Spleen (tissue), 11 donors: ENCODE measurements around the gene DPEP2NB. TPM values are rescaled to one million over a fixed set of nuclear protein-coding genes. Genes with fewer than 3 reads are reported as not detected.
A peak's percentile ranks its signal among the peaks of the same experiment; 100 is the strongest.
"Not testable (repeated sequence)": the region's sequence is repeated elsewhere in the genome, so short reads cannot be mapped to it uniquely, and the experiment has no call there.

Experiments used
- DNase-seq: peaks from one replicate; pipeline ENCODE4 v3.0.0-alpha.2; 2020
- H3K27ac ChIP-seq, 8 donors: fragments of 200-600 bp; sonication (generic) in 7 of 8; 1 replicate in 4 of 8; 2 replicates in 4 of 8; pipeline versions ENCODE4 v1.5.0 to v1.8.0; 2016 to 2021; ENCODE audit warnings: inconsistent platforms in 4 of 8, mild to moderate bottlenecking in 4 of 8, moderate library complexity in 1 of 8
- H3K27me3 ChIP-seq, 7 donors: fragments of 200-600 bp; sonication (generic) in 6 of 7; replicated peaks in 1 of 7; 1 replicate in 4 of 7; 2 replicates in 3 of 7; pipeline versions ENCODE4 v1.5.0 to v1.8.0; 2016 to 2021; ENCODE audit warnings: inconsistent platforms in 3 of 7, mild to moderate bottlenecking in 1 of 7
- H3K36me3 ChIP-seq, 6 donors: fragments of 200-600 bp; sonication (generic) in 5 of 6; 1 replicate in 4 of 6; 2 replicates in 2 of 6; pipeline versions ENCODE4 v1.5.0 to v1.8.0; 2016 to 2021; ENCODE audit warnings: inconsistent platforms in 2 of 6
- H3K4me1 ChIP-seq, 6 donors: fragments of 200-600 bp; sonication (generic) in 5 of 6; 1 replicate in 3 of 6; 2 replicates in 3 of 6; pipeline versions ENCODE4 v1.5.0 to v1.8.0; 2016 to 2021; ENCODE audit warnings: inconsistent platforms in 3 of 6
- H3K4me3 ChIP-seq, 8 donors: fragments of 200-600 bp; sonication (generic) in 7 of 8; 1 replicate in 4 of 8; 2 replicates in 4 of 8; pipeline versions ENCODE4 v1.5.0 to v1.8.0; 2016 to 2021; ENCODE audit warnings: inconsistent platforms in 4 of 8, mild to moderate bottlenecking in 4 of 8, moderate library complexity in 2 of 8
- H3K9me3 ChIP-seq, 8 donors: fragments of 200-600 bp; sonication (generic) in 7 of 8; 1 replicate in 4 of 8; 2 replicates in 4 of 8; pipeline versions ENCODE4 v1.5.0 to v1.8.0; 2016 to 2021; ENCODE audit warnings: inconsistent platforms in 4 of 8
- POLR2A ChIP-seq, 3 donors: fragments of 450-650 bp; IDR thresholded peaks; one replicate each; pipeline ENCODE4 v1.5.1; 2017; ENCODE audit warnings: antibody characterized with exemption in 3 of 3, mild to moderate bottlenecking in 1 of 3
- POLR2AphosphoS5 ChIP-seq, 3 donors: sonication (generic); formaldehyde crosslinking; IDR thresholded peaks; one replicate each; pipeline ENCODE4 v1.5.1; 2017; ENCODE audit warnings: antibody characterized with exemption in 3 of 3
- WGBS, 5 donors: extraction: QIAGEN DNeasy Blood & Tissue Kit in 3 of 5; methylation state at CpG; one replicate each; pipeline versions ENCODE4 v1.1.5 to v1.1.7; 2013 to 2018; 5-methylcytosine and 5-hydroxymethylcytosine counted together
- intact Hi-C: fragments of 100-400 bp; cut with DNase I; formaldehyde crosslinking; loops from one replicate; pipeline ENCODE4 v1.15.0; 2023; ENCODE audit warnings: low total_unique reads
- polyA plus RNA-seq, 3 donors: library from polyadenylated mRNA; stranded (reverse); fragments of 200-250 nt; gene quantifications; one replicate each; pipeline ENCODE4 v1.2.1, GENCODE V29; 2013
- total RNA-seq, 7 donors: library from RNA; depleted of rRNA in 3 of 7; stranded (reverse); fragments of >200 nt in 3 of 7; fragmentation: NEBNext Ultra II Directional in 4 of 7; extraction: Animal tissue kit (Norgen Biotek cat#: 25700) in 4 of 7; gene quantifications; one replicate each; pipeline versions ENCODE4 v1.1.0 to v1.2.1, GENCODE V29; 2016 to 2021
- TF ChIP-seq, protein P1 (sequence below), 11 experiments: fragments of 200-600 bp in 7 of 11; fragments of 450-650 bp in 4 of 11; sonication (generic) in 4 of 11; IDR thresholded peaks in 8 of 11; conservative IDR thresholded peaks in 3 of 11; 1 replicate in 7 of 11; 2 replicates in 4 of 11; pipeline versions ENCODE4 v1.4.0 to v1.8.0; 2016 to 2021; ENCODE audit warnings: antibody characterized with exemption in 11 of 11, inconsistent platforms in 4 of 11, mild to moderate bottlenecking in 1 of 11
- donor health status: healthy with polysubstance abuse.
- donor health status: DM: no; HTN: no; CAD: no; lungs with moderate emphysema.
- donor health status: DM: no; HTN: no; CAD: no.
- donor health status: Bipolar disorder and iron deficiency.
- donor health status: healthy.
- donor health status: DM: no; HTN: no; CAD: no.
- donor health status: DM: yes; HTN: yes; CAD: no.

DPEP2NB gene
- total and polyA plus RNA-seq, 10 donors: not detected

DNA sequence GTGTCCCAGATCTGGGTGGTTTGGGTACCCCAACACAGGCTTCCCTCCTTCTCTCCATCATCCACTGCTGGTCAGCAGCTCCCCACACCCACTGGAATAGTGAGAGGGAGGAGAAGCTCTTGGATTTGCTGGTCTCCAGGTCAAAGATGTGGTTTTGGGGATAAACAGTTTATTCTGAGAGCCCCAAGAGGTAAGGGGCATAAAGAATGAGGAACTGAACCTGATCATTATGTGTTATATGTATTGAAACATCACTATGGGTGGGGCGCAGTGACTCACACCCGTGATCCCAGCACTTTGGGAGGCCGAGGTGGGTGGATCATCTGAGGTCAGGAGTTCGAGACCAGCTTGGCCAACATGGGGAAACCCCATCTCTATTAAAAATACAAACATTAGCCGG lies 20.3 kb downstream of the DPEP2NB start:
- Histone ChIP-seq H3K27me3 (no peaks in the 10 kb centered on the region), H3K36me3 (peaks cover 0 to 18% (median 0%) of the 10 kb centered on the region in 6 donors), H3K27ac (peak overlapping the region; percentile 11 to 93 (median 60)), H3K4me3 (peak overlapping the region in 1 of 8 donors; percentile 2), H3K9me3 (no peaks in the 10 kb centered on the region), H3K4me1 (peaks cover 20 to 88% (median 68%) of the 10 kb centered on the region in 6 donors)
- intact Hi-C loops: no loop called here
- TF ChIP-seq, protein P1, sequence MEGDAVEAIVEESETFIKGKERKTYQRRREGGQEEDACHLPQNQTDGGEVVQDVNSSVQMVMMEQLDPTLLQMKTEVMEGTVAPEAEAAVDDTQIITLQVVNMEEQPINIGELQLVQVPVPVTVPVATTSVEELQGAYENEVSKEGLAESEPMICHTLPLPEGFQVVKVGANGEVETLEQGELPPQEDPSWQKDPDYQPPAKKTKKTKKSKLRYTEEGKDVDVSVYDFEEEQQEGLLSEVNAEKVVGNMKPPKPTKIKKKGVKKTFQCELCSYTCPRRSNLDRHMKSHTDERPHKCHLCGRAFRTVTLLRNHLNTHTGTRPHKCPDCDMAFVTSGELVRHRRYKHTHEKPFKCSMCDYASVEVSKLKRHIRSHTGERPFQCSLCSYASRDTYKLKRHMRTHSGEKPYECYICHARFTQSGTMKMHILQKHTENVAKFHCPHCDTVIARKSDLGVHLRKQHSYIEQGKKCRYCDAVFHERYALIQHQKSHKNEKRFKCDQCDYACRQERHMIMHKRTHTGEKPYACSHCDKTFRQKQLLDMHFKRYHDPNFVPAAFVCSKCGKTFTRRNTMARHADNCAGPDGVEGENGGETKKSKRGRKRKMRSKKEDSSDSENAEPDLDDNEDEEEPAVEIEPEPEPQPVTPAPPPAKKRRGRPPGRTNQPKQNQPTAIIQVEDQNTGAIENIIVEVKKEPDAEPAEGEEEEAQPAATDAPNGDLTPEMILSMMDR (IDR thresholded peaks at IDR 0.05 in 8 of 11, conservative IDR thresholded peaks at IDR 0.05 in 3 of 11): no peak
- TF ChIP-seq POLR2AphosphoS5 (IDR thresholded peaks at IDR 0.05): no peak
- no peak for TF ChIP-seq POLR2A (IDR thresholded peaks at IDR 0.05)
- no peak for DNase-seq
- 40 to 65% (median 59%) methylated on average over 5 of the region's 5 CpGs for WGBS, 5 donors

DNA sequence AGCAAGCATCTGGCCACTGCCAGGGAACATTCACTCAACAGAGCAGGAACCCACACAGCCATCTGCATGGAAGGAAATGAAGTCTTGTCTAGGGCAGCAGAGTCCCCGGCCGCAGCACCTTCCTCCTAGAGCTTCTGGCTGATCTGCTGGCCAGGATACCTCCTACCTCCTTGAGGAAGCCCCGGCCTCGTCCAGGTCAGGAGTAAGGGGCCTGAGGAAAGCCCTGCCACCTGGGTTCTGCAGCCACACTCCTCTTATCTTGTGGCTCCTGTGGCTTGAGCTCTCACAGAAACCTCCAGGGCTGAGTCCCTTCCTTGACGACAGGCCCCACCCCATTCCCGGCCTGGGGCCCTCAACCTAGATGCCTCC lies 21.7 kb downstream of the DPEP2NB start:
- peaks cover 17 to 88% (median 55%) of the 10 kb centered on the region in 6 donors for H3K4me1 ChIP-seq
- peak overlapping the region in 5 of 8 donors; percentile 33 to 64 (median 36) for H3K4me3 ChIP-seq

DNA sequence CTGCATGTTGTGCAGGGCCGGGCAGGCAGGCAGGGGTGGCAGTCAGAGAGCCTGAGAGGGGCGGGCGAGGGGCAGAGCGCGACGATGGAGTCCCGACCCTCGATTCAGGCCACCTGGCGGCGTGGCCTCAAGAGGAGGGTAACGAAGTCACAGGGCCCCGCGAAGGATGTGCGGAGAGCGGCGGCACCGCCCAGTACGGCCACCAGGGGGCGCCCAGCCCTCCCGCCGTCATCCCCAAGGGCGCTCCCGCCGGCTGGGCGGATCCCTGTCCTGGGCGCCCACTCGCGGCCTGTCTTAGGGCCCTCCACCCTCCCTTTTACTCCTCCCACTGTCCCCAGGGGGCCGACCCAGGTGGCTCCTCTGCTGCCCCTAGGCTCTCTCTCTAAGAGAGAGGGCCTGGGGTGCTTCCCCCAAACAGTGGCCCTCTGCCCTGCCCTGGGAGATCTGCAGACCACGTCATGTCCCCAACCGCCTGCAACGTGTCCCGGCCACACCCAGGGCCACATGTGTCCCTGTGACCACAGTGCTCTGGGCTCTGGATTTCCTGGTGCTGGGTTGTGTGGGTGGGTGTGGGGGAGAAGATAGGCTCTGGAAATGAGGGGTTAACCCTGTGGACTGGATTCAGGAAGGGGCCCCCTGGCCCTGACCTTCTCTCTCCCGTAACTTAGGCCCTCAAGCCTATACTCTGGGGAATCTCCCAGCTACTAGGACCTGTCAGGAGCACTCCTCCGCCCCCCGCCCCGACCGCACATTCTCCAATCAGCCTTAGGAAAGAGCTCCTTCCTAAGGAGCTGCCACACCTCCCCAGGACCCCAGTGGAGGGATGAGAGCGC lies 22.3 kb downstream of the DPEP2NB start:
- TF ChIP-seq, protein P1 (IDR thresholded peaks at IDR 0.05 in 8 of 11, conservative IDR thresholded peaks at IDR 0.05 in 3 of 11): peak; percentile 99 to 100 (median 99)
- TF ChIP-seq POLR2AphosphoS5 (IDR thresholded peaks at IDR 0.05) (peak; percentile 58 to 87 (median 71)), POLR2A (IDR thresholded peaks at IDR 0.05) (no peak)
- peak; percentile 97 for DNase-seq
- intact Hi-C loops: loop anchor here (5.0 kb wide), 1 partner anchor 49 kb away; no protein-coding TSS in a partner anchor
- 6 to 12% (median 9%) methylated on average over 15 to 39 of the region's 39 CpGs for WGBS, 5 donors
- peaks cover 17 to 88% (median 52%) of the 10 kb centered on the region in 6 donors for H3K4me1 ChIP-seq
- peak overlapping the region; percentile 82 to 93 (median 86) for H3K27ac ChIP-seq
- H3K36me3 ChIP-seq: peaks cover 0 to 27% (median 0%) of the 10 kb centered on the region in 6 donors
- no peaks in the 10 kb centered on the region for H3K27me3 ChIP-seq
- H3K9me3 ChIP-seq: no peaks in the 10 kb centered on the region
- H3K4me3 ChIP-seq: peak overlapping the region; percentile 9 to 64 (median 34)

More for the DNA sequence above, 21.7 kb downstream of the DPEP2NB start:
- H3K36me3 ChIP-seq: peaks cover 0 to 27% (median 0%) of the 10 kb centered on the region in 6 donors
- 14 to 41% (median 30%) methylated on average over 4 to 6 of the region's 6 CpGs; no CpG with 5 or more reads in 1 of the 5 donors for WGBS, 5 donors
- H3K27me3 ChIP-seq, DNase-seq, H3K9me3 ChIP-seq: not testable (repeated sequence)
- peak overlapping the region; percentile 82 to 93 (median 86) for H3K27ac ChIP-seq
- intact Hi-C loops: loop anchor here (5.0 kb wide), 1 partner anchor 48 kb away; no protein-coding TSS in a partner anchor

DNA sequence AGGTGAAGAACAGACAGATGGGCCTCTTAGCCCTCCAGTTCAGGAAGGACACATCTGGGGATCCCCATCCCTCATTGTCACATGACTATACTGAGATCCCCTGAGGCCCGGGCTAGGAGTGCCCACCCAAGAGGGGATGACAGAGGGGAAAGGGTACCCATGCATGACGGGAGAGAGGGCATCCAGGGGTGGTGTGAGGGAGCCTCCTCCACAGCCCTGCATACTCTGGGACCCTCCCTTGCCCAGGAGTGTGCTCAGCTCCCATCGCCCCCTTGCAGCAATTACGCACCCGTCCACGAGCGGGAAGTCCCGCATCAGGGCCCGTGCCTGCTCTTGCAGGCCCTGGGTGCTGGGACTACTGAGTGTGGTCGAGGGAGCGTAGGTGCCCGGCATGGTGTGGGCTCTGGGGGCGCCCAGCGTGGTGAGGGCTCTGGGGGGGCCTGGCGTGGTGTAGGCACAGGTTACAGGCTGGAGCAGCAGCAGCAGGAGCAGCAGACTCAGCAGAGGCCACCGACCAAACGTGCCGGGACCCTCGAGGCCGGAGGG lies 23.0 kb downstream of the DPEP2NB start:
- TF ChIP-seq POLR2AphosphoS5 (IDR thresholded peaks at IDR 0.05): no peak
- TF ChIP-seq POLR2A (IDR thresholded peaks at IDR 0.05): no peak
- TF ChIP-seq, protein P1 (IDR thresholded peaks at IDR 0.05 in 8 of 11, conservative IDR thresholded peaks at IDR 0.05 in 3 of 11): no peak
- 59 to 78% (median 72%) methylated on average over 16 to 20 of the region's 20 CpGs for WGBS, 5 donors
- Histone ChIP-seq H3K4me3 (peak overlapping the region in 4 of 8 donors; percentile 35 to 64 (median 36)), H3K4me1 (peaks cover 17 to 88% (median 46%) of the 10 kb centered on the region in 6 donors), H3K36me3 (peaks cover 0 to 27% (median 0%) of the 10 kb centered on the region in 6 donors), H3K27ac (peak overlapping the region; percentile 82 to 93 (median 86)), H3K9me3 (no peaks in the 10 kb centered on the region), H3K27me3 (no peaks in the 10 kb centered on the region)
- no peak for DNase-seq
- intact Hi-C loops: loop anchor here (5.0 kb wide), 1 partner anchor 50 kb away; no protein-coding TSS in a partner anchor
